GM21526 (cell line): Measurements from ENCODE around the gene GJB2.
"Not testable (repeated sequence)": the region's sequence is repeated elsewhere in the genome, so short reads cannot be mapped to it uniquely, and the experiment has no call there.

Experiments used
- ATAC-seq: cut with Tn5 transposase; IDR thresholded peaks from one replicate; pipeline ENCODE4 v1.9.1; 2021; ENCODE audit warnings: moderate library complexity; ENCODE audit not compliant: unreplicated experiment, low FRiP score

GJB2 gene

DNA sequence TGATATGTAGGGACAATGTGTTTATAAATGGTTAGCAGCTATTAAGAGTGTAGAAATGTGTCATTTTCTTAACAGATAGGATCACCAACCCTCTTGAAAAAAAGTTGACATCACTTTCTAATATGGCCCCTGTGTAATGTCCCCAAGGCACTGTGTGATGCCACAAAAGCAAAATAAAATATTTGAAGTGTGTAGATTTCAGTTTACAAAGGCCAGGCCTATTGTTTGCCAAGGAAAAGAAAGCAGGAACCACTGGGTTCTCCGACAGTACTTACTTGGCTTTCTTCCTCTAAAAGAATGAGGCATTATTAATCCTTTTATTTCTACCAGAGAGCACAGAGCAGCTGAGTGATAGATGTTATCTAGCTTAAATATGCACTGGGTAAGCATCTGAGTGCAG lies 21.4 kb downstream of the GJB2 start:
- no peak for ATAC-seq

DNA sequence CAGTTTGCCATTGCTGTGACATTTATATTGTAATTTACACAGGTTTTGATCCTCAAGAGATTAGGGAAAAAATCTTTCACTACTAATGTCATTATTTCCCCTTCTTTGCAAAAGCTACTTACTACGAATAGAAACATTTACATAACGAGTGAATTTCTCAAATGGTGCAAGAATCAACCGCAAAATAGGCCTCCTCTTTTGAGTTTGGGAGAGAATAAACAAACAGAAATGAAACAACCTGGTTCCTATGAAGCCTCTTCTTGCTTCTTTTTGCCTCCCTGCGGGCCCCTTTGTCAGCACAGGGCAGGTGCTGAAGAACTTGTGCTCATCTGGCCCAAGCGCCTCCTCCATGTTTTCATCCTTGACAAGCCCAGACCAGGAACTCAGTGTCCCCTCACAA lies 21.8 kb downstream of the GJB2 start:
- no peak for ATAC-seq

DNA sequence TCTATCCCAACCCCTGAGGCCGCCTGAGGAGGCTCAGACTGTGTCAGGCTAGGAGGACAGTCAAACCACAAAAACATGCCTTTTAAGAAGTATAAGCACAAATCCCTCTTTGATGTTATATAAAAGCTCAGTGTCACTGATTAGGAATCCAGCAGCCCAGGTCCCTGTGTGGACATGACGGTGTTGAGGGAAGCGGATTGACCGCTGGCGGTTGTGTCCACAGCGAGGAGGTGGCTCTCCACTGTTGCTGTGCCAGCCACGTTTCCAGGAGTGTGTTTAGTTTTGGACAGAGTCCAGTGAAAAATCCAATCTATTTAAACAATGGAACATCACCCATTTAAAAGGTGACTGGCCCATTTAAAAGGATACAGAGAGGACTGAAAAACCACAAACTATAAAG lies 24.3 kb downstream of the GJB2 start:
- ATAC-seq: no peak

DNA sequence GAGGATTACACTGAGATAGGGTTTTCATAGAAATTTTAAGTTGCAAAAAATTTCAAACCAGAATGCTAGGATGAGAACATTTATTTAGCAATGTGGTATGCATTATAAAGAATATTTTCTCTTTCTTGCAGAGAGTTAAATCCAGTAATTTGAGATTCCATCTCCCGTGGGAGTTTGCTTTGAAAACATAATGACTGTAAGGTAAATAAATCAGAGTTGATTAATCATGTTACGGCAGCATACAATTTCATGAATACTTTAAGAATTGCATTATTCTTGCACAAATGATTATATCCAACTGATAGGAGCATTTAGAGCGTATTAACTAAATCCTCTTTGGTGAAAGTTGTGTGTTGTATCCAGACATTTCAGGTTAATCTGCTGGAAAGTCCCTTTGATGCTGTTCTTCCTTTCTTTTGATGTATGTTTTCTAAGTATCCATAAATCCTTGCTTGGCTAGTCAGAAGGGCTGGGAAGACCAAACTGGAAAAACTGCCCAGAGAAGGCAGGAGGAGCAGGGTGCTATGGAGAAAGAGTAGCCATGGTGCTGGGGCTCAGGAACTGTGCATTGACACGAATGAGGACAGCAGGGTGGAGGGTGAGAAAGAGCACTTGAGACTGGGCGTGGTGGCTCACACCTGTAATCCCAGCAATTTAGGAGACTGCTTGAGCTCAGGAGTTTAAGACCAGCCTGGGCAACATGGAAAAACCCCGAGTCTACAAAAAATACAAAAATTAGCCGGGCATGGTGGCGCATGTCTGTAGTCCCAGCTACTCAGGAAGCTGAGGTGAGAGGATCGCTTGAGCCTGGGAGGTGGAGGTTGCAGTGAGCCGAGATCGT lies 27.1 kb downstream of the GJB2 start:
- no peak for ATAC-seq

DNA sequence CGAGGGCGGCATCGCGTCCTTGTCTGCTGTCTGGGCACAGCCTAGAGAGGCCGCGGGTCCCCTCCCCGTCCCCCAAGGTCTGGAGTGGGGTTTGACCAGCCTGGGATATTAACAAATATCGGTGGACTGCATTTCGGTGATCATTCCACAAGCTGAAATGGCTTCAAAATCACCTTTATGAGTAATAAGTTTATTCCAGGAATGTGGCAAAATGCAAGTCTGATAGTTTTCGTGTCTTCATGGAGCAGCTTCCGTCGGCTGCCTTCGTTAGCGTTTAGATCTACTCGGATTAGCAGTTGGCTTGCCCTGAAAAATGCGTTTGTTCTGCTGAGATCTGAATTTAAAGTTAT lies 30.8 kb downstream of the GJB2 start:
- no peak for ATAC-seq

DNA sequence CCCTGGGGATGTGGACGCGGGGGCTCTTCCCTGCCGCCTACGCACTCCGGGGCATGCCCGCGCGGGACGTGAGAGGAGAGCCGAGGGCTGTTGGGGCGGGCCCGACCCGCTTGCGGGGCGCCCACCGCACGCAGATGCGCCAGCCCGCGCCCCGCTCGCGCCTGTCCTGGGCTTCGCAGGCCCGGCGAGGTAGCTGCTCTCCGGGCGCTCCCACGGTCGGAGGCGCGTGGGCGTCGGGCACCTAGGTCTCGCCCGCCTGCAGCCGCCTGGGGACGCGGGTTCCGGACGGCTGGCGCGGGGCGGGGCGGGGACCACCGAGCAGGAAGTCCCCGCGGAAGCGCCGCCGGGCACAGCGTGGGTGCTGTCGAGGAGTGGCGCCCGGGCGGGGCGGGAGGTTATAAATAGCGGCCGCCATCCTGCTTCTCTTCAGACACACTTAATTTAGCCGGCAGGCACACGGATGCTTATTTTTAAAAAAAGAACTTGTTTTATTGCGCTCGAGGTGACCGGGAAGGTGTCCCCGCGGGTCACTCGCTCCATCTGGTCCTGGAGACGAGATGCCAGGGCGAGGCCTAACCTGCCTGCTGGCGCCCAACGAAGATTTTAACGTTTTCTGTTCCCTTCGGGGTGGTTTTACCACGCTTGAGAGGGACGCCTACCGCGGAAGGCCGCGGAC lies 31.3 kb downstream of the GJB2 start:
- ATAC-seq: peak; percentile 49

DNA sequence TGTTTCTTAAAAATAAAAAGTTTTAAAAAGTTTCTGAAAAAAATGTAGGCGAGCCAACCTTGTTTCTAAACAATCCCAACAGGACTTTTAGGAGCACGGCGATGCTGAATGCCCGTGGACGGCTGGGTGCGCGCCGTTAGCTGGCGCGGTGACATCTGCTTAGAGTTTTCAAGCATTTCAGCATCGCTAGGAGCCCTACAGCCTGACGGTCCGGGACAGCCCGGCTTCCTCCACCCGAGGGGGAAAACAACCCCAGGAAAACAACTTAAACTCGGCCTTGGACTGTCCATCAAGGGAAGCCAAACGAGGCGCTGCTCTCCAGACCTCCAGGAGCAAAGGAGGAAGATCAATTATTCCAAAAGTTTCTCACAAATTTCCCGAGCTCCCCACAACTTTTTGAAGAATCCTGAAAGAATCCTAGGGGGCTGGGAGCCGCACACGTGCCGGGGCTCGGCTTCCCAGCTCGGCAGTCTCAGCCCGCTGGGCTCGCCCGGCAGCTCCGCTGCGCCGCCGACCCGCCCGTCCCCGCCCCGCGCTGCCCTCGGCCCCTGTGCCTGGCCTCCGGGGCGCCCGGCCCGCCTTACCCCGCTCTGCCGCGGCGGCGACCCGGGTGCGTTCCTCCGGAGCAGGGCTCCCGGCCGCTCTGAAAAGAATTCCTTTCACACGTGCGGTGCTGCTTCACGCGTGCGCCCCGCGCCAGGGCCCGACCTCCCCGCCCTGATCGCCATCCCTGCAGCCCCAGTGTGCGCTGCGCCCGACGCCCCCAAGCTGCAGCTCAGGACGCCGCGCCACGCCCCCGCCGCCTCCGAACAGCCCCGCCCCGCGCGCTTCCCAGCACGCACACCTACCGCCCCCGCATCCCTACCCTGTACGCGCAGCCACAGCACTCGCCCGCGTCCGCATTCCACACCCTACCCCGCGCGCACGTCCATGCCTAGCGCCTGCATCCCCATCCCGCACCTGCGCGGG lies 32.1 kb downstream of the GJB2 start, which contains the start of gene GJA3:
TSS of gene GJA3 (minus strand) at position 747 of the 969 bp plus-strand sequence. CDS start 17,764 bp downstream, outside the sequence.
- ATAC-seq: peak; percentile 48

DNA sequence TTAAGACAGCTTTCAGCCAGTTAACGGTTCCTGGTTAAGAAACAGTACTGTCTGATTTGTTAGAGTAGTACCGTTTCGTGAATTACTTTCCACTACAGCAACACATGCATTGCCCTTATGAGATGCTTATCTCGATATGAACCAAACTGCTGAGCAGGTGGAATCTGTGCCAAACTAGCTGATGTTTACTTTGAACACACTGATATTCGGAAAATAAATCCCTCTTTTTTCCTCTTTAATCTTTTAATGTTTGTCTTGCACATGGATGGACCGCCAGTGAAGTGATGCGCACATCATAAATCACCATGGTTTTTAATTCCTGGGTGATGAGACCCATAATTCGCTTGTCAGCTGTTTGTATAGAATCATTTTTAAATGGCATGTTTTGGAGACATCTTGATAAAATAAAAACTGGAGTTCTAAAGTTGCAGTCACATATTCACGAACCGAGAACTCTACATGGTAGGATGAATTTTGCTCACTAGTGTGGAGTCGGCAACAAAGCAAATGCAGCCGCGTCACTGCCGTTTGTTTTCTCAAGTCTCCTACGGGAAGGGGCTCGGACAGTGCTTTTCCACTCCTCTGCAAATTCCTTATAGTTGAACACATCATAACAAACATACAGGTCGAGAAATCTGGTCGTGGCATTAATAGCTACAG lies 33.0 kb downstream of the GJB2 start:
- ATAC-seq: no peak

DNA sequence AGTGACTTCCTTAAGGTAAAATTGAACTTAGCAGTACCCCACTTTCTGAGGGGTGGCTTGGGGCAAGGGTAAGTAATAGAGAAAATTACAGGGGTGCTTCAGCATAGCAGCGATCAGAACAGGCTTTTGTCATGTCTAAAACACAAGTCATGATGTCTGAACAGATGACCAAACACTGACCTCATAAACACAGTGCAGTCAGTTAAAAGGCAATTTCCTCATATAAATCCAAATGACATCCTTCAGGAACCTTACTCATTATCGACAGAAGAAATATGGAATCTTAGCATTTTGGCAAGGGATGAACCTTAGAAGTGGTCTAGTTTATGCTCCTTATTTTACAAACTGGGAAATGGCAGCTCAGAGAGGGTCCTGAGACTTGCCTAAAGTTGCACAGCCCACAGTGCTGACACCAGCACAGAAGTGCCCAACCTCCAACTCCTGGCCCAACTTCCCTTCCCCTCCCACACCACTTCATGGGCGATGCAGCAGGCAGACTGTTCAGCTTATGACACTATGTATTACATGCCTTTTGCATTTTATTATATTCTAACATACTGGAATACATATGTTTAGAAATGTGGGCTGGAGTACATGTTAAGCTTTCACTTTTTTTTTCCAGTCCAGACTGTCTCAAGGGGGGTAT lies 35.5 kb downstream of the GJB2 start:
- no peak for ATAC-seq

DNA sequence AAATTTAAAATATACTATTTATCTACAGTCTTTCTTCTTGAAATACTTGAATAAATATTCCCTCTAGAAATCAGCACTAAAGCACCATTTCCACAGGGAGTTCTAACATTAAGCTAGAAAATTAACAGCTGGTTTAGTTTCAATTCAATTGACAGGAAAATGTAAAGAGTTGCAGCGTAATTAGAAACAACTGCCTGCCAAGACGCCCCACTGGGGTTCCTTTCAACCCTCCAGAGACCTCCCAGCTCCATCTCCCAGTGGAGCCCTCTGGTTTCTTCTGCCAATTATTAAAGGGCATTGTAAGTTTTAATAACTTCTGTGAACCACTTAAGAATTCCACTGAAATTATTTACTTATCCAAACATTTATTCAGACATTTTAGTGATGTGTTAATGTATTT lies 36.0 kb downstream of the GJB2 start:
- ATAC-seq: no peak

DNA sequence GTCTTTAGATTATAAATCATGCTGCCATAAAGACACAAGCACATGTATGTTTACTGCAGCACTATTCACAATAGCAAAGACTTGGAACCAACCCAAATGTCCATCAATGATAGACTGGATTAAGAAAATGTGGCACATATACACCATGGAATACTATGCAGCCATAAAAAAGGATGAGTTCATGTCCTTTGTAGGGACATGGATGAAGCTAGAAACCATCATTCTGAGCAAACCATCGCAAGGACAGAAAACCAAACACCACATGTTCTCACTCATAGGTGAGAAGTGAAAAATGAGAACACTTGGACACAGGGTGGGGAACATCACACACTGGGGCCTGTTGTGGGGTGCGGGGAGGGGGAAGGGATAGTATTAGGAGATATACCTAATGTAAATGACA lies 39.4 kb downstream of the GJB2 start:
- ATAC-seq: not testable (repeated sequence)

DNA sequence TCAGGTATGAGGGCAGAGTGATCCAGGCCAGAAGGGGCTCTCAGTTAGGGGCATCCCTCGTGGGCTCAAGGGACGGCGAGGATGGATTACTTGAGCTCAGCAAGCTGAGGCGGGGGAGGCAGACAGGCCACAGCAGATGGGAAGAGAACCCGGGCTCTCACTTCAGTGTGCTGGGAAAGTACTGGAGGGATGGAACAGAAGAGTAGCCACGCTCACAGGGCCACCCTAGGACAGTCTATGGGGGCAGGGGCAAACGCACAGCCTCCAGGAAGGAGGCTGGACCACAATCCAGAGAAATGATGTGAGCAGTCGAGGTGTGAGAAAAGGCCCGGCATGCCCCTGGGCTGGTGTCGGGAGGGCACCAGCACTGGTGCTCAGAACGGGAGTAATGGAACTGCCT lies 41.1 kb downstream of the GJB2 start:
- no peak for ATAC-seq

DNA sequence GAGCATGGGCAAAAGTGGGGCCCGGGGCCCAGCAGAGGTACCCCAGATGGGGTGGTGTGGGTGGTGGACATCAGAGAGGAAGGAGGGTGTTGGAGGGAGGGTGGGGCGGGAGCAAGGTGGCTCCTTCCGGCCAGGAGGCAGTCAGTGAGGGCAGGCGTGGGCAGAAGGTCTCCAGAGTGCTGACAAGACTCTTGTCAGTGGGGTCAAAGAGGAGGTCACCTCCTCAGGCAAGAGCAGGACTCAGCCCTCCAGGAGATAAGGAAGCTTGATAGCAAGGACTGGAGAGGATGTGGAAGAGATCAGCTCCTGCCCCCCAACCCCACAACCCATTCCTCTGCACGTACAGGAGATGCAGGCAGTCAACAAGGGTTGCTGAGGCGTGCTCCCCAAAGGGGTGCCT lies 41.7 kb downstream of the GJB2 start:
- no peak for ATAC-seq

DNA sequence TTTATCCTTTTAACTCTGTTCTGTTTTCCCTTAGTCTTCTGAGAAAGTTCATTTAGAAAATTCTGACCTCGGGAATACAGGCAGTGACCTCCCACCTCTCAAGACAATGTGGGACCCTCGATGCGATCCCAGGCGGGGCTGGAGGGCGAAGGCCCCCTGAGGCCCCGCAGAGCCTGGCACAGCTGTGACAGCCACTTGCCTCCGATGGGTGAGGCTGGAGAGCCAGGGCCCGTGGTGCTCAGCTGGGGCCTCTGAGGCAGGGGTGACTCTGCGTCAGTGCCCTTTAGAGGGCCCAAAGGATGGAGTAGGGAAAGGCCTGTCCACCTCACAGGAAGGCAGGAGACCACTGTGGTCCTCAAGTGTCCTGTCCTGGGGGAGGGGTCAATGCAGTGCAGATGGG lies 42.2 kb downstream of the GJB2 start:
- no peak for ATAC-seq

DNA sequence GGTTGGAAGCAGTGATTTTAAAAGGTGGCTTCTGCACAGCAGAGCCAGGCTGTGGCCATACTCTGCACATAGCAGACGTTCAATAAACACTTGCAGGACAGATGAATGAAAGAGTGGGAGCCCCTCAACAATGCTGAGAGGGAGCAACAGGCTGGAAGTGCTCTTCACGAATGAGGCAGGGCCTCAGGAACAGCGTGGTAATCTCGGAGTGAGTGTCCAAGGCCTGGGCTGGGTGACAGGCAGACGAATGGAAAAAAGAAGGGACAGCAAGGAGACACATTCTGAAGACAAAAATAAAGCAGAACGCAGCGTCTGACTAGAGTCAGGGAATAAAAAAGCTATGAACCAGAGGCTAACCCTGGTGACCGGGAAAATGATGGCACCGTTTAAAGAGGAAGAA lies 43.0 kb downstream of the GJB2 start:
- ATAC-seq: no peak

DNA sequence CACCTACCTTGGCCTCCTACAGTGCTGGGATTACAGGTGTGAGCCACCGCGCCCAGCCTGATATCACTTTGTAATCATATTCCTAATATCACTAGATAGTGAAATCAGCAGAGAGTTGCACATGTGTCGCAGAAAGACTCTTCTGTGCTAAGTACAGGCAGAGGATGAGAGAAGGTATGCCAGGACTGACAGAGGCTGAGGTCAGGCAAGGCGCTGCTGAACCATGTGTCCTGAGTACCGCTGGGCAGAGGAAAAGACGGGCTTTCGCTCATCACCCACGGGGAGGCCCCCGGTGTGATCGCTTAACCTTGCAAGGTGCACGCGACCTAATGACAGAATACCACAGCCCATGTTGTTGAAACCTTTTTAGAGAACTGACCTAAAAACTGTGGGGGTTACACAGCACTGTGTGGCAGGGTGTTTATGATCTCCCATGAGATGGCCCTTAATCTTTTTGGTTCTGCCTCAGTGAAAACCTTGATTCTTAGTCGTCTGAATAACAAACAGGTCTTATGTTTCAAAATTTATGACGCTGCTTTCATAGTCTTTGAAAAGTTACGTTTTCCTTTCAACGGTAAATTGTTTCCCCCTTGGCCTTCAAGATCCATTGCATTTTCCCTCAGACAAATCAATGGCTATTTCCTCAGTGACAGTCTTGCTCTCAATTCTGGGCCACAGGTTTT lies 44.1 kb downstream of the GJB2 start:
- no peak for ATAC-seq

DNA sequence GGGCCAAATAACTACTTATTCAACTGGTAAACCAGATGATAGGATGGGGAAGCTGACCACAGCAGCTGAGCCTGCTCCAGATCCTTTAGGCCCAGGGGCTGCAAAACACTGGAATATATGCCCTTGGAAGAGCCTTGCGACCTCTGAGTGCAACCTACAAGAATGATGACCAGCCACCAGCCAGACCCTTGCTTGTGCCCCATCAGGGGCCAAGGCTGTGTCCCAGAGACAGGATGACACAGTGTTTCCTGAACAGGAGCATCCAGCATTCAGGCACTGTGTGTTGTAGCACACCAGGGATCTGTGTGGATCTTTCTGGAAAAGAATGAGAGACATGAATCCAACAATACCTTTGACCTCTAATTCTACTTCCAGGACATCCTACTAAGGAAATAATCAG lies 46.4 kb downstream of the GJB2 start:
- no peak for ATAC-seq

DNA sequence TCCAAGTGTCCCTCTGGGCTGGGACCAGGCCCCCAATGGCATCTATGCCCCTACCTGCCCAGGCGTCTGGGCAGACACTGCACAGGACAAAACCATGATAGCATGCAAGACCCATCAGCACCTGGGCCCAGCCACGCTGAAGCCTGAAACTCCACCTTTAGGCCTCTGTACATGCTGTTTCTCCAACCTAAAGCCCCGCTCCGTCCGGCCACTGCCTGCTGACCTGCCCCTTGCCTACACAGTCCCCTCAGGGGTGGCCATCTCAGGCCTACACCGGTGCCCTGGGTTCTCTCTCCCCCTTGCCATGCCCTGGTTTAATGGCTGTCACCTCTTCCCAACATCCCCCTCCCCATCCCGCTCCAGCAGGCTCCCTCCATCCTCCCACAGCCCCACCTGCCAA lies 47.2 kb downstream of the GJB2 start:
- ATAC-seq: no peak

DNA sequence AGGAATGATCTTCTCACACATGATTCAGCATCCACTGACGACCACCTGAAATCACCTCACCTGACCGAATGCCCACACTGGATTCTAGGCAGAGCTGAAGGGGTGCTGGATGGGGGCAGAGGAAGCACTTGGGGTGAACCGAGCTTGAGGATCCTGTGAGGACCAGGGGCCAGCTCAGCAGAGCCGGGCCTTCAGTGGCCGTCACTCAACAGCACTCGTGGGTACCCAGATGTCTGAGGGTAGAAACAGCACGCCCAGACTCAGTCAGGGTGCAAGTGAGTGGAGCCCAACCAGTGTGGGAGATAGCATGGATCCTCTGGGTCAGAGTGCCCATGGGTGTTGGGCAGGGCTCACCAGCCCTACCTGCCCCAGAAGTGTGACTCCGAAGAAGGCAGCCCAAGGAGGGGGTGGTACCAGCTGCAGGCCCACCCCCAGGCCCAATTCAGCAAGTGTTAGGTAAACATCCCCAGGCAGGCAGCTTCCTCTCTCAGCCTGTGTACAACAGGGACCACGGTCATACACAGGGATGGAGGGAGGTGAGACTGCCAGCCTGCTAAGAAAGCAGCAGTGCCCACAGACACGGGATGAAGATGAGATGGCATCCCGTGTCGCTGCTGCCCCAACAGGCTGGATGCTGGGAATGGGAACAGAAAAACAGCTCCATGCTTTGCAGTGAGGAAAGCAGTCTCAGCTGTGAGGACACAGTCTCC lies 48.4 kb downstream of the GJB2 start:
- ATAC-seq: no peak
